ENCODE measurements around the gene NAGK. TPM values are rescaled to one million over a fixed set of nuclear protein-coding genes. Genes with fewer than 3 reads are reported as not detected.
A peak's percentile ranks its signal among the peaks of the same experiment; 100 is the strongest.

Gene NAGK
- total and polyA plus RNA-seq, 7 donors: 31.3 to 92.8 (median 40.9) TPM

GRCh38 chr2:71120195-71120594 lies 51.7 kb downstream of the NAGK start:
- DNase-seq: no peak
- ATAC-seq: peak in 3 of 4 donors; percentile 45 to 73 (median 60)
- WGBS, 3 donors: 75 to 84% (median 84%) methylated on average over 6 of the region's 6 CpGs
- no peaks in the 10 kb centered on the region for H3K27me3 ChIP-seq (ENCODE audit: insufficient read depth in 3 of 3, low read length in 2 of 3)
- intact Hi-C loops (cut with DNase I): no loop called here
- H3K4me3 ChIP-seq: no peak overlapping the region
- H3K9me3 ChIP-seq: no peaks in the 10 kb centered on the region
- TF ChIP-seq CTCF (IDR thresholded peaks at IDR 0.05): no peak
- peaks cover 7% of the 10 kb centered on the region for H3K4me1 ChIP-seq
- peaks cover 0 to 74% of the 10 kb centered on the region in 2 donors for H3K36me3 ChIP-seq (ENCODE audit: insufficient read depth in 1 of 2, low read depth in 1 of 2)
- no peak overlapping the region for H3K27ac ChIP-seq

DNA sequence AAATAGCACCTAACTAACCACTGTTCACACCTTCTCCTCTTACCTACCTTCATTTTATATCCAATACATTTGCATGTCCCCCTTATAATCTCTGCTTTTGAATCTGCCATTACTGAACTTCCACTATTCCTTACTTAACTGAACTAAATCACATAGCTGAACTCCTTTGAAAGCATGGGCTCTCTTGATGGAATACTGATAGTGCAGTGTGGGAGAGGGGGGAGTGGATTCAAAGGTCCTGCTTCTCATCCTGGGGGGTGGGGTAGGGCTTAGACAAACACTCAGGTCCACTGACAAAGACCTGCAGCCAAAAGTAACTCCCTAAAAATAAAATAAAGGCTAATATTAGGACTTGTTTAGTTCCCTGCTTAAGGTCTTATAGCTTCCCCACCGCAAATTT lies 53.0 kb downstream of the NAGK start:
- Histone ChIP-seq H3K27me3 (ENCODE audit: insufficient read depth in 3 of 3, low read length in 2 of 3) (no peaks in the 10 kb centered on the region), H3K4me1 (peaks cover 7% of the 10 kb centered on the region), H3K4me3 (no peak overlapping the region), H3K9me3 (no peaks in the 10 kb centered on the region), H3K36me3 (ENCODE audit: insufficient read depth in 1 of 2, low read depth in 1 of 2) (peaks cover 0 to 64% of the 10 kb centered on the region in 2 donors), H3K27ac (no peak overlapping the region)
- DNase-seq: no peak
- no peak for TF ChIP-seq CTCF (IDR thresholded peaks at IDR 0.05)
- 94 to 100% (median 98%) methylated on average over 1 of the region's 1 CpG for WGBS, 3 donors
- no peak for ATAC-seq
- intact Hi-C loops (cut with DNase I): no loop called here

DNA sequence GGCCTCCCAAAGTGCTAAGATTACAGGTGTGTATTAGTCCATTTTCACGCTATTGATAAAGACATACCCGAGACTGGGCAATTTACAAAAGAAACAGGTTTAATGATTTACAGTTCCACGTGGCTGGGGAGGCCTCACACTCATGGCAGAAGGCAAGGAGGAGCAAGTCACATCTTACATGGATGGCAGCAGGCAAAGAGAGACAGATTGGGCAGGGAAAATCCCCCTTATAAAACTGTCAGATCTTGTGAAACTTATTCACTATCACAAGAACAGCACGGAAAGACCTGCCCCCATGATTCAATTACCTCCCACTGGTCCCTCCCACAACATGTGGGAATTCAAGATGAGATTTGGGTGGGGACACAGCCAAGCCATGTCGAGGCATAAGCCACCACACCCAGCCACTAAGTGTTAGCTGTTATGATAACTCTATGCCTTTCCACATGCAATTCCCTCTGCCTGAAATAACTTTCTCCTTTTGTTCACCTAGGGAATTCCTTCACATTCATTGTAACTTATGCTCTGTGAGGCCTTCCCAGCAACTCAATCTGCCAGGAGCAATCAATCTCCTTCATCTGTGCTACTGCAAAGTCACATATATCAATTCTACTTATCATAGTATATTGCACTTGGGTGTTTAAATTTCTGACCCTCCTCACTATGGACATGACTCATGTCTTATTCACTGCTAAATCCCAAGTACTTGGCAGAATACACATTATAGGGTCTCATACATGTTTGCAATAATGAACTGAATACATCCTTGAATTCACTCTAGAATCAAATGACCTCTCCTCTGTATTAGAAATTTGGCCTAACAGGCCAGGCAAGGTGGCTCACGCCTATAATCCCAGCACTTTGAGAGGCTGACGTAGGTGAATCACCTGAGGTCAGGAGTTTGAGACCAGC lies 54.2 kb downstream of the NAGK start:
- H3K4me3 ChIP-seq: no peak overlapping the region
- intact Hi-C loops (cut with DNase I): no loop called here
- no peak for ATAC-seq
- no peaks in the 10 kb centered on the region for H3K27me3 ChIP-seq (ENCODE audit: insufficient read depth in 3 of 3, low read length in 2 of 3)
- DNase-seq: no peak
- TF ChIP-seq CTCF (IDR thresholded peaks at IDR 0.05): no peak
- H3K4me1 ChIP-seq: peaks cover 6% of the 10 kb centered on the region
- no peak overlapping the region for H3K27ac ChIP-seq
- no peaks in the 10 kb centered on the region for H3K9me3 ChIP-seq
- peaks cover 0 to 59% of the 10 kb centered on the region in 2 donors for H3K36me3 ChIP-seq (ENCODE audit: insufficient read depth in 1 of 2, low read depth in 1 of 2)
- 88 to 92% (median 90%) methylated on average over 7 of the region's 7 CpGs for WGBS, 3 donors

DNA sequence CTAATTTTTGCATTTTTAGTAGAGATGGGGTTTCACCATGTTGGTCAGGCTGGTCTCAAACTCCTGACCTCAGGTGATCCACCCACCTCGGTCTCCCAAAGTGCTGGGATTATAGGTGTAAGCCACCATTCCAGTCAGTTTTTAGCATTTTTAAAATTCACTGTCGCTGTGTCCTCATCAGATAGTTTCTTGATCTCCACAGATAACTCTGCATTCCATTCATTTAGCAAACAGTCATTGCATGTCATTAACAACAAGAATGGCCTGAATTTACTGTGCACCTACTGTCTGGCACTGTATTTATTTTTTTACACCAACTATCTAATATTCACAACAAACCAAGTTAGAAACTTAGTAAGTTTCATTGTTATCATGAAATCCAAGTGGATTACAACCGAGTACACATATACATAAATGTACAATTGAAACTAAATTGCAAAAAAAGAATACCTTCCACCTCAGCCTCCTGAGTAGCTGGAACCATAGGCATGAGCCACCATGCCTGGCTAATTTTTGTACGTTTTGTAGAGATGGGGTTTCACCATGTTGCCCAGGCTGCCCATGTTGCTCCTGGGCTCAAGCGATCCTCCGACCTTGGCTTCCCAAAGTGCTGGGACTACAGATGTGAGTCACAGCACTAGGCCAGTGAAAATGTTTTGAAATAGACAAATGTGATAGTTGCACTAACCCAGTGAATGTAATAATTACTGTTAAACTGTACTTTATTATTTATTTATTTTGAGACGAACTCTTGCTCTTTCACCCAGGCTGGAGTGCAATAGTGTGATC lies 57.3 kb downstream of the NAGK start:
- H3K4me3 ChIP-seq: no peak overlapping the region
- no peaks in the 10 kb centered on the region for H3K27me3 ChIP-seq (ENCODE audit: insufficient read depth in 3 of 3, low read length in 2 of 3)
- H3K36me3 ChIP-seq (ENCODE audit: insufficient read depth in 1 of 2, low read depth in 1 of 2): peaks cover 0 to 39% of the 10 kb centered on the region in 2 donors
- H3K4me1 ChIP-seq: peaks cover 19% of the 10 kb centered on the region
- WGBS, 3 donors: 90 to 95% (median 91%) methylated on average over 7 of the region's 7 CpGs
- no peaks in the 10 kb centered on the region for H3K9me3 ChIP-seq
- H3K27ac ChIP-seq: no peak overlapping the region
- TF ChIP-seq CTCF (IDR thresholded peaks at IDR 0.05): no peak
- DNase-seq (no peak), ATAC-seq (no peak)
- intact Hi-C loops (cut with DNase I): loop anchor here in 1 of 2 donors (5.0 kb wide), 1 partner anchor 53 kb away; no protein-coding TSS in a partner anchor

Measured in psoas muscle (tissue), 8 donors.